GM19468 (cell line): ENCODE data around the gene PLA2G4C.

Experiments
- ATAC-seq: cut with Tn5 transposase; IDR thresholded peaks from one replicate; pipeline ENCODE4 v1.9.1; 2021; ENCODE audit warnings: mild to moderate bottlenecking, moderate library complexity, moderate number of reproducible peaks; ENCODE audit not compliant: unreplicated experiment; ENCODE audit errors: extremely low read depth

PLA2G4C gene

DNA sequence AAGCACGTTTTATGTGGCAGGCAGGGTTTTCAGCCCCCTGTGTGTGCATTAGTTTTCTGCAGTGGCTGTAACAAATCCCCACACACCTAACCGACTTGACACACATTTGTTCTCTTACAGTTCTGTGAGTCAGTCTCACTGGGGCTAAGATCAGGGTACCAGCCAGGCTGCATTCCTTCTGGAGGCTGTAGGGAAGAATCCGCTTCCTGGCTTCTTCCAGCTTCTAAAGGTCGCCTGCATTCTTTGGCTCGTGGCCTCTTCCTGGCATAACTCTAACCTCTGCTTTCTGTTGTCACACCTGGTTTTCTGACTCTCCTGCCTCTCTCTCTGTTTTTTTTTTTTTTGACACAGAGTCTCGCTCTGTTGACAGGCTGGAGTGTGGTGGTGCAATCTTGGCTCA, 109.8 kb downstream of the PLA2G4C start:
- no peak for ATAC-seq

- ATAC-seq: no peak
Measured at GRCh38 chr19:47998800-47999199, 111.8 kb downstream of the PLA2G4C start.
